CD4-positive, alpha-beta T cell treated with Interleukin-4 for 1 hour (primary cell): ENCODE results near the gene DAPK1.
"Not testable (repeated sequence)": the region's sequence is repeated elsewhere in the genome, so short reads cannot be mapped to it uniquely, and the experiment has no call there.

Experiments used
- DNase-seq, 2 donors: peaks; one replicate each; pipeline ENCODE4 v3.0.0-alpha.2; 2020 to 2022

Gene DAPK1

DNA sequence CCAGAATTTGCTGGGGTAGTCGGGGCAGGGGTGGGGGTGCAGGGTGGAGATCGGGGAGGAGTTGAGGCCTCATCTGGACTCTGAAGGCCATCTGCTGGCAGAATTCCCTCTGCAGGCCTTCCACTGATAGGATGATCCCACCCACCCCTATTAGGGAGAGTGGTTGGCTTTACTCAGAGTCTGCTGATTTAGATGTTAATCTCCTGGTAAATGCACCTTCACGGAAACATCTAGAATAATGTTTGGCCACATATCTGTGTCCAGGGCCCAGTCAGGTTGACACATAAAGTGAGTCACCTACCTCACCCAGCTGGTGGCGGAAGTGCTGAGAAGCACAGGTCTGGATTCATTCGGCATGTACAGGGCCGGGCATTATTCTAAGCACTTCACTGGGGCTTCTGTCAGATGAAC, 50.0 kb downstream of the DAPK1 start:
- DNase-seq = no peak

GRCh38 chr9:87548159-87548558, 50.5 kb downstream of the DAPK1 start:
- DNase-seq = no peak

DNA sequence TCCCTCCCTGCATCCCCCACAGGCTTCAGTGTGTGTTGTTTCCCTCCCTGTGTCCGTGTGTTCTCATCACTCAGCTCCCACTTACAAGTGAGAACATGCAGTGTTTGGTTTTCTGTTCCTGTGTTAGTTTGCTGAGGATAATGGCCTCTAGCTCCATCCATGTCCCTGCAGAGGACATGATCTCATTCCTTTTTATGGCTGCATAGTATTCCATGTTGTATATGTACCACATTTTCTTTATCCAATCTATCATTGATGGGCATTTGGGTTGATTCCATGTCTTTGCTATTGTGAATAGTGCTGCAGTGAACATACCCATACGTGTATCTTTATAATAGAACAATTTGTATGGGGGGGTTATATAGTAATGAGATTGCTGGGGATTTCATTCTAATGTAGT, 51.4 kb downstream of the DAPK1 start:
- not testable (repeated sequence) for DNase-seq

DNA sequence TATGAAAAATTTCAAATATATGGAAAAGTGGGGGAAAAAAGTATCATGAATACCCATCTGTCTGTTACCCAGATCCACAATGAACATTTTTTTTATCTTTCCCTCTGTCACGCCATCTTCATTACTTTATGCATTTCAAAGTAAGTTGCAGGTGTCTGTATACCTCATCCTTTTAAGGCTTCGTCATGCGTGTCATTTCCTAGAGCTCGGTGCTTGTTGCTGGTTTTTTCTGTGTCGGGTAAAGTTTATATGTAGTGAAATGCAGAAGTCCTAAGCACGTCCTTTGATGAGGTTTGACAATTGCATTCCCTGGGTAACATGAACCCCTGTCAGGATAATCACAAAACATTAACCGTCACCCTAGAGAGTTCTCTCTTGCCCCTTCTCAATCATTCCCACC, 52.1 kb downstream of the DAPK1 start:
- no peak for DNase-seq

DNA sequence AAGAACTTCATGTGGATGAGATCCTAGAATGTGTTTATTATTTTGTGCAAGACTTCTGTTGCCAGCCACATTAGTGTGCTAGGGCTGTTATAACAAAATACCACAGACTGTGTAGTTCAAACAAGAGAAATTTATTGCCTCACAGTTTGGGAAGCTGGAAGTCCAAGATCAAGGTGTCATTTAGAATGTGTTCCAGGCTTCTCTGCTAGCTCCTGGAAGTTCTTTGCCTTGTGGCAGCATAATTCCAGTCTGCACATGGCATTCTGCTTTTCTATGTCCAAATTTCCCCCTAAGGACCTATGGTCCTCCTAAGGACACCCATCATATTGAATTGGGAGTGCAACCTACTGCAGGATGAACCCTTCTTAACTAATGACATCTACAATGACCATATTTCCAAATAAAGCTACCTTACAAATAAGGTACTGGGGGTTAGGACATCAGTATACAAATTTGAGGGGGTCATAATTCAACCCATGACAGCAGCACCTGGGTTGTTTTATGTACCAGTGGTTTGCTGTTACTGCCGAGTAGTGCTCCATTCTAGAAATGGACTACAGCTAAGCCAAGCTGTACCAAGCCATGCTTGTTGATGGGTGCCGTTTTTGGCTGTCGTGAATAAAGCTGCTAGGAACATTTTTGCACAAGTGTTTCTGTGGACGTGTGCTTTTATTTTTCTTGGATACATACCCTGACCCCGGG, 52.7 kb downstream of the DAPK1 start:
- DNase-seq = no peak

DNA sequence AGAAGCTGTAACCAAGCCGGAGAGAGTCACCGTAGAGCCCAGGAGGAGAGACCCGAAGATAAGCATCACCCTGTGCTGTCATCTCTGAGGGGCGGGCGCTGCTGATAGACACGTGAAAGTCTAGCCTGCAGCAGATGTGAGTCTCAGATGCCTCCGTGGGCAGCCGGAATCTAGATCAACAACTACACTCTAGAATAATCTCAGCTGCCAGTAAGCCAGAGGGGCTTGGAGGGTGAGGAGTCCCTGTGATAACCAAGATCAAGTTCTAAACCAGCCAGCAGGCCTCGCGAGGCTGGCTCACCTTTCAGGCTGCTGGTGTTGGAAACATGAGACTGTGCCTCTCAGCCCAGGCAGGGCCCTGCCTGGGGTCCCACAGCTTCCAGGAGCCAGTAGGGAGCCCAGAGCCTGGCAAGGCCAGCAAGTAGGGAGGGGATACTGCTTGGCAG, 54.1 kb downstream of the DAPK1 start:
- no peak for DNase-seq

GRCh38 chr9:87554171-87554910, 56.7 kb downstream of the DAPK1 start:
- no peak for DNase-seq

DNA sequence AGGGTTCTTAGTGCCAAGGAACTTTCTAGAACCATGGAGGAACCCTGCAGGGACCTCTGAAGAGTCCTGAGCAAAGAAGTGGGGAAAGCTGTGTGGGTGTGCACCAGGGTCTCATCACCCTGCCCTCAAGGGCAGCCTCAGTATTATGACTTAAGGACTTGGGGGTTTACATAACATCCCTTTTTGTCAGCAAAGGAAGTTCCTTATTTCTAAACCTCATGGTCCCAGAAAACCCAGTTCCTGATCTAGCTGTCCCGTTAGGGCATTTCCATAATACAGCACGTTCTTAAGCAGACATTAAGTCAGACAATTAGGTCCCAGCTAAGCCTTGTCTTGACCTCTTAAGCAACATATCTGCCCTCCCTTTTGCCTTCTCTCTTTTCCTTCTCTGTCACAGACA, 57.3 kb downstream of the DAPK1 start:
- peak in 1 of 2 donors; percentile 15 for DNase-seq

DNA sequence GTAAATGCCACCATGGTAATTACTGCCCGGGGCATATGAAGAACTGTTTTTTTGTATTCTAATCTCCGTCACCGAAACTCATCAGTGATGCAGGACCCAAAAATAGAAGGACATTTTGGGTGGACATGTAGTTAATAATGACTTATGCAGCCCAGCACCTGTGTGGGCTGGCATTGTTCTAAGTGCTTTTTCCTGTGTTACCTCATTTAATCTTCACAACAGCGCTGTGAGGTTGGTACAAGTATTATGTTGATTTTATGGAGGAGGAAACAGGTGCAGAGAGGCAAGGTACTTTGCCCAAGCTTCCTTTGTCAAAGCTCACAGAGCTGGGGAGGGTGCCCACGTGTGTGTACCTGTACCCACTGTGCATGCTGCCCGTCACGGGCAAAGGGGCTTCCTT, 58.4 kb downstream of the DAPK1 start:
- DNase-seq = no peak

DNA sequence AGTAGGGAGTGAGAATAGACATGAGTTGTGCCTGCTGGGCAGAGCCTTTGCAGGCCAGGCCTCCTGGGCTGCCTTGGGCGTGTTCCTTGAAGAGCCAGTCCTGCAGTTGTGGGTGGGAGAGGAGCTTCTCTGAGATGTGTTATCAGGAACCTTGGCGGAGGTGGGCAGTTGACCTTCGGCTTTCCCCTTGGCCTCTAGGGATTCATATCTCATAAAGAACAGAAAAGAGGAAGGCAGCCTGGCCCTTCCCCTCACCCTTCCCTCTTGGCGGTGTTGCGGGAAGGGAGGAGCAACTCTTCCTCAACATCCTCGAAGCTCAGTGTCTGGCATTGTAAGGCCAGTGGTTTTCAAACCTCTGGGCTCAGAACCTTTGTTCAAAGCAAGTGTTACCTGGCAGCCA, 59.2 kb downstream of the DAPK1 start:
- peak in 1 of 2 donors; percentile 20 for DNase-seq

DNA sequence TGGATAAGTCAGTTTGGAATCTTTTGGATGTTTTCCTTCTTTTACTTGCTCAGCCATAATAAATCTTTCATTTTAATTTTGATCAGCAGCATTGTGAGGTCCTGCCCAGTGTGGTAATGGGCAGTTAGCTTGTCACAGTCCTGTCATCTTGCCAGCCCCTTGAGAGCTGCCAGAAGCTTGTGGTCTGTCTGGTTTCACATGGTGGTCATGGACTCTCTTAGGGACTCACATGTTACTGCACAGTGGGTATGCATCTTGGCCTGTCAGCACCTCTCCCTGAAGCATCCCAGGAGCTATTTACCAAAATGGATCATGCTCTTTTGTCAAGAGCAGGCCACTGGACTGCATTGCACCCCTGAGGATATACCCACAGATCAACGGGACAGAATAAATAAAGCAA, 60.3 kb downstream of the DAPK1 start:
- no peak for DNase-seq

DNA sequence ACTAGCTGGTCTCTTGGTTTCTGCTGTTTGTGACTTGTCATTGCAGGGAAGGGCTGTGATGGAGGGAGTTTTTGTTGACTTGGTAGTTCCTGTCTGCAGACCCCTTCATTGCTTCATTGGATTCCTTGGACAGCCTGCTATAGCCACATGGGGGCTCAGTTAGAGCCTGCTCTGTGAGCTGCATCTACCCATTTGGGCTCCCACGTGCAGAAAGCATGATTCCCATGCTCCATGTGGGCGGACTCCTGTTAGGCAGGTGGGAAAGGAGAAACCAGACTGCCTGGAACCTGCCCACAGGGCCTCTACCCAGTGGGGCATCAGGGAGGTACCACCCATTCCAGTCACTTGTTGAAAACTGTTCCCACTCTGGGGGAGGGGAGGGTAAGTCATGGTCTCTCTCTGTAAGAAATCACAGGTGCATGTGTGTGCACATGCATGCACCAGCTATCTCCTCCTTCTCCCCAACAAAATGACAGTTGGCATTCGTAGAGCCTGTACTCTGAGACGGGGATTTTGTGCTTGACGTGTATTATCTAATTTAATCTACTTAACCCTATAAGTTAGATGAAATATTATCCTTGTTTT, 61.0 kb downstream of the DAPK1 start:
- no peak for DNase-seq

GRCh38 chr9:87562062-87562461, 64.4 kb downstream of the DAPK1 start:
- DNase-seq = no peak

DNA sequence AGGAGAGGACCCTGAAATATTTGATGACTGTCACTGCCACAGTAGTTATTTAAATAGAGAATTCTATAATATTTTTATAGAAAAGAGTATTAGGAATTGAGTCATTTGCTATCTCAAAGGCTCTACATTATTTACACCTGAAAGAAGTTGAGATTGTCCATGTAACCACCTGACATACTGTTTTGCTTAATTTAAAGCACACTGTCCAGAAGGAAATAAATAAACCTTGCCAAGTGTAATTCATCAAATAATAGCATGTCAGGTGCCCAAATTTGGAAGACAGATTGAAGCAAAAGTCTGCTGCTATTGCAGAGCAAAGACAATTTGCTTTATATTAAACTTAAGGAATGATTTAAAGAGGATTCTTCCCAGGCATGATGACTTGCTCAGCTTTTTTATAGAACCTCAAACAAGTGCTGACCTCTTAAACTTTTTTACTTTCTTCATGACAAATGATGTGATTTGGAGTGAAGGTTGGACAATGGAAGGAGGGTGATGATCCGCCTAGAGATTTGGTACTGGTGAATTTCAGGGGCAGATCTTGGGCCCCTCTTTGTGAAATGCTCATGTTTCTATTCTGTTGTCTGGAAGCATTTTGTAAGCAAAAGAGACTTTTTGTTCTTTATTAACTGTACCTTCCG, 65.0 kb downstream of the DAPK1 start:
- no peak for DNase-seq

- DNase-seq = no peak
These were observed 66.4 kb downstream of the DAPK1 start for GRCh38 chr9:87564111-87564510.

DNA sequence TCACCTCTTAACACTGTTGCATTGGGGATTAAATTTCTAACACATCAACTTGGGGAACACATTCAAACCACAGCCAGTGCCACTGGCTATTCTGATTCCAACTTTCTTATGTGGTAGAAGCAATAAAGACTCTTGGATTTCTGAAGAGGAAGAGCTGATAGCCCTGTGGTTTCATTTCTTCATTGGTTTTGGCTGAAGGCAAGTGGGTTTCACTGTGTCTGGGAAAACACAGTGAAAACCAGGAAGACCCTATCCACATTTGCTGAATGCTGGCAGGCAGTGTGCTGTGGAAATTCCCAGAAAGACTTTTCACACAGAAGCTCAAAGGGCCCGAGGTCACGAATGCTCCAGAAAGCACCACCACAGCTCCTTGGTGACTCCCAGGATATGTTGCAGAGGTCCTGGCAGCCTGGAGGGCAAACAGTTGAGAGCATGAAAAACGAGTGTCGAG, 67.1 kb downstream of the DAPK1 start:
- no peak for DNase-seq

DNA sequence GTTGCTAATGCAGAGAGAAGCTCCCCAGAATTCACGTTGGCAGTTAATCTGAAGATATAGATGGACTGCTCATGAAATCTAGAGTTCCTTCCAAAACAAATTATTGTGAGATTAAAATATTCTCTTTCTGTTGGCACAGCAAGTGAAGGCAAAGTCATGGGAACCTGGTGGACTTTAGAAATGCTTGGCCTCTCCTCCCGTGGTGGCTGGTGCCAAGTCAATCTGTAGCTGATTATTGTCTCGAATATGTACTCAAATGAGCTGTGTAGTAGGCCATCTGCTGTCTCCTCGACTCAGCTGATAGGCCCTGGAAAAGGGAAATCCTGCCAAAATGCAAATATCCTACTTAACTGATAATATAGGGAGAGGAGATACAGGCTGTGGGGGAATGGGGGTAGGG, 69.3 kb downstream of the DAPK1 start:
- no peak for DNase-seq

- DNase-seq = no peak
These were observed 69.9 kb downstream of the DAPK1 start for GRCh38 chr9:87567571-87567970.

- DNase-seq = no peak
These were observed 70.3 kb downstream of the DAPK1 start for GRCh38 chr9:87567983-87568382.

DNA sequence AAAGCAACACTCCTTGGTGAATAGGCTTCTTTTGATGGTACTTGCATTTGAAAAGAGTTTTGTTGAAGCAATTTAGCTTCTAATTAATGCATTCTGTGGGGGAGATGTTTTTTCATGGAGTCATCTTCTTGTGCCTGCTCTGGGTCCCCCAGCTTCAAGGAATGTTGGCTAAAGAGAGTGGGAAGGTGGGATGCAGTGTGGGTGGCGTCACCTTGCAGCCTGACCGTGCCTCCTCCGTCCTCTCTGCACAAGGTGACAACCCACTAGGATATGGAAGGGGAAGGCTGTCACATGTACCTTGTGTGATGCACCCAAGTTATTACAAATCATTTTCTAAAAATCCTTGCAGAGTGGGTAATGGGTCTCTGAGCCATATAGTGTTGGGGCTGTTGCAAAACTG, 70.7 kb downstream of the DAPK1 start:
- DNase-seq = no peak

- DNase-seq = no peak
These were observed 71.4 kb downstream of the DAPK1 start for GRCh38 chr9:87569008-87569509.

GRCh38 chr9:87569518-87569917, 71.9 kb downstream of the DAPK1 start:
- no peak for DNase-seq
